IPS-18c (cell line): ENCODE data around the gene EEF1A2.
A peak's percentile ranks its signal among the peaks of the same experiment; 100 is the strongest.

ENCODE experiments used
- H3K4me3 ChIP-seq: 2 replicates; pipeline ENCODE4 v1.7.0; 2013; ENCODE audit warnings: low read depth, mild to moderate bottlenecking, low read length, moderate library complexity; ENCODE audit not compliant: insufficient read depth
- H3K9me3 ChIP-seq: one replicate; pipeline ENCODE4 v1.6.1; 2013; ENCODE audit warnings: mild to moderate bottlenecking, low read length, moderate library complexity; ENCODE audit not compliant: control insufficient read depth, insufficient read depth

The EEF1A2 gene

GRCh38 chr20:63498960-63499337, at the start of gene EEF1A2:
Gene EEF1A2, minus strand, starts transcription at chr20:63499083. Its CDS starts 1,320 bp downstream, at chr20:63497763.
- Histone ChIP-seq H3K4me3 (peak within 1 kb of the TSS; percentile 44), H3K9me3 (peaks cover 2% of the 10 kb centered on the region)

GRCh38 chr20:63548542-63548941, 49.7 kb upstream of the EEF1A2 start:
- H3K4me3 ChIP-seq = no peak overlapping the region
- H3K9me3 ChIP-seq = no peaks in the 10 kb centered on the region

GRCh38 chr20:63547725-63548480, 49.0 kb upstream of the EEF1A2 start, which contains the start of gene SRMS:
Gene SRMS, minus strand, starts transcription at chr20:63547749. Its CDS starts 286 bp downstream, at chr20:63547463.
- H3K9me3 ChIP-seq = no peaks in the 10 kb centered on the region
- H3K4me3 ChIP-seq = no peak within 1 kb of the TSS

- H3K4me3 ChIP-seq = no peak overlapping the region
- no peaks in the 10 kb centered on the region for H3K9me3 ChIP-seq
Measured at GRCh38 chr20:63546956-63547724, 48.3 kb upstream of the EEF1A2 start.

- Histone ChIP-seq H3K4me3 (no peak overlapping the region), H3K9me3 (no peaks in the 10 kb centered on the region)
Measured at GRCh38 chr20:63546256-63546955, 47.5 kb upstream of the EEF1A2 start.

GRCh38 chr20:63545814-63546213, 46.9 kb upstream of the EEF1A2 start:
- no peaks in the 10 kb centered on the region for H3K9me3 ChIP-seq
- H3K4me3 ChIP-seq = no peak overlapping the region

GRCh38 chr20:63544958-63545516, 46.2 kb upstream of the EEF1A2 start:
- no peaks in the 10 kb centered on the region for H3K9me3 ChIP-seq
- H3K4me3 ChIP-seq = no peak overlapping the region

- Histone ChIP-seq H3K4me3 (no peak overlapping the region), H3K9me3 (no peaks in the 10 kb centered on the region)
Measured at GRCh38 chr20:63544241-63544957, 45.5 kb upstream of the EEF1A2 start.

GRCh38 chr20:63543733-63544132, 44.9 kb upstream of the EEF1A2 start:
- no peaks in the 10 kb centered on the region for H3K9me3 ChIP-seq
- no peak overlapping the region for H3K4me3 ChIP-seq

GRCh38 chr20:63543131-63543530, 44.2 kb upstream of the EEF1A2 start:
- no peaks in the 10 kb centered on the region for H3K9me3 ChIP-seq

GRCh38 chr20:63542696-63543095, 43.8 kb upstream of the EEF1A2 start:
- H3K9me3 ChIP-seq = no peaks in the 10 kb centered on the region
- H3K4me3 ChIP-seq = no peak overlapping the region

More at GRCh38 chr20:63543131-63543530, 44.2 kb upstream of the EEF1A2 start:
- H3K4me3 ChIP-seq = no peak overlapping the region

- no peak overlapping the region for H3K4me3 ChIP-seq
- no peaks in the 10 kb centered on the region for H3K9me3 ChIP-seq
Measured at GRCh38 chr20:63542031-63542559, 43.2 kb upstream of the EEF1A2 start.

GRCh38 chr20:63541371-63541770, 42.5 kb upstream of the EEF1A2 start:
- Histone ChIP-seq H3K9me3 (no peaks in the 10 kb centered on the region), H3K4me3 (no peak overlapping the region)

GRCh38 chr20:63540417-63541186, 41.7 kb upstream of the EEF1A2 start:
- Histone ChIP-seq H3K9me3 (no peaks in the 10 kb centered on the region), H3K4me3 (no peak overlapping the region)

GRCh38 chr20:63539441-63540370, 40.8 kb upstream of the EEF1A2 start:
- Histone ChIP-seq H3K4me3 (no peak overlapping the region), H3K9me3 (no peaks in the 10 kb centered on the region)
